ENCODE results near the gene SLC7A10. TPM values are rescaled to one million over a fixed set of nuclear protein-coding genes. Genes with fewer than 3 reads are reported as not detected.

SLC7A10 gene
- total RNA-seq, 1 donor from 2014 or later, result not detected

DNA sequence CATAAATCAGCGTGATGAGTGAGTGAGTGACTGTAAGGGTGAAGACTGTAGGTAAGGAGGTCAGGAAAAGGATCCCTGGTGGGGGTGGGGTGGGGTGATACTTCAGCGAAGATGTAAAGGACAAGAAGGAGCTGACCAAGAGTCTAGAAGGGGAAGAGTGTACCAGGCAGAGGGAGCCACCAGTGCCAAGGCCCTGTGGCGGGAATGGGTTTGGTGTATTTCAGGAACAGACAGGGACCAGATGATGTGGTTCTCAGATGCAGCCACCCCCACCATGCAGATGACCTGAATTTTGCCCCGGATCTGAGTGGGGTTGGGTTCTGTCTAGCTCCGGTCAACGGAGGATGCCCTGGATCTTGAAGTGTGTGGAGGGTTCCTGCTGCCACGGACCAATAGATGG, 30.1 kb upstream of the SLC7A10 start:
- peaks cover 11% of the 10 kb centered on the region for H3K27me3 Mint-ChIP-seq
- DNase-seq (no peak), ATAC-seq (ENCODE audit: low read depth) (no peak)
- H3K4me1 Mint-ChIP-seq, result peaks cover 3% of the 10 kb centered on the region
- intact Hi-C loops (cut with micrococcal nuclease), result no loop called here
- no peaks in the 10 kb centered on the region for H3K36me3 Mint-ChIP-seq (ENCODE audit: low read depth)
- CTCF ChIA-PET, result no interaction called here
- POLR2A ChIA-PET, result no interaction called here
- no peak overlapping the region for H3K27ac Mint-ChIP-seq
- H3K4me3 Mint-ChIP-seq, result no peak overlapping the region
- no peak for TF ChIP-seq CTCF (IDR thresholded peaks at IDR 0.05)
- peaks cover 6% of the 10 kb centered on the region for H3K9me3 Mint-ChIP-seq

GRCh38 chr19:33254245-33254824, 28.7 kb upstream of the SLC7A10 start:
- ChIA-PET CTCF (no interaction called here), POLR2A (no interaction called here)
- no peak overlapping the region for H3K27ac Mint-ChIP-seq
- no peak overlapping the region for H3K4me3 Mint-ChIP-seq
- H3K9me3 Mint-ChIP-seq, result peaks cover 6% of the 10 kb centered on the region
- no peak for ATAC-seq (ENCODE audit: low read depth)
- H3K4me1 Mint-ChIP-seq, result no peaks in the 10 kb centered on the region
- intact Hi-C loops (cut with micrococcal nuclease), result no loop called here
- no peak for TF ChIP-seq CTCF (IDR thresholded peaks at IDR 0.05)
- no peaks in the 10 kb centered on the region for H3K36me3 Mint-ChIP-seq (ENCODE audit: low read depth)
- DNase-seq, result no peak
- H3K27me3 Mint-ChIP-seq, result peaks cover 7% of the 10 kb centered on the region

DNA sequence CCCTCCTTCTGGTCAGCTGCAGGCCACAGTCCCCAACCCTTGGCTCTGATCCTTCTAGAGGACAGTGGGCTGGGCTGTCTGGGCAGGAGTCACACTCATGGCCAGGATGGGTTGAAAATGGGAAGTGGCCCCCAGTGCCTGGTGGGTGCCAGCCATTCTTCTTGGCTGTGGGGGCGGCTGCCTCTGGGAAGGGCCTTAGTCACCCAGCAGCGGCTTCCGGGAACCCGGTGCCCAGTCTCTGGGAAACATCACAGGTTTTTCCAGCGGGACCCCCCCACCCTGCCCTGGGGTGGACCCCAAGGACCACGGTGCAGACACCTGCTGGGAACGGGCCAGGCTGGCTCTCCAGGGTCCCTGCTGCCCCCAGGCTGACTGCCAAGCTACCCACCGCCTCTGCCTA, 27.3 kb upstream of the SLC7A10 start:
- H3K9me3 Mint-ChIP-seq, result peaks cover 2% of the 10 kb centered on the region
- H3K36me3 Mint-ChIP-seq (ENCODE audit: low read depth), result no peaks in the 10 kb centered on the region
- no peak overlapping the region for H3K4me3 Mint-ChIP-seq
- H3K4me1 Mint-ChIP-seq, result no peaks in the 10 kb centered on the region
- ATAC-seq (ENCODE audit: low read depth) (no peak), DNase-seq (no peak)
- ChIA-PET CTCF (no interaction called here), POLR2A (no interaction called here)
- TF ChIP-seq CTCF (IDR thresholded peaks at IDR 0.05), result no peak
- H3K27ac Mint-ChIP-seq, result no peak overlapping the region
- intact Hi-C loops (cut with micrococcal nuclease), result no loop called here
- peaks cover 5% of the 10 kb centered on the region for H3K27me3 Mint-ChIP-seq

DNA sequence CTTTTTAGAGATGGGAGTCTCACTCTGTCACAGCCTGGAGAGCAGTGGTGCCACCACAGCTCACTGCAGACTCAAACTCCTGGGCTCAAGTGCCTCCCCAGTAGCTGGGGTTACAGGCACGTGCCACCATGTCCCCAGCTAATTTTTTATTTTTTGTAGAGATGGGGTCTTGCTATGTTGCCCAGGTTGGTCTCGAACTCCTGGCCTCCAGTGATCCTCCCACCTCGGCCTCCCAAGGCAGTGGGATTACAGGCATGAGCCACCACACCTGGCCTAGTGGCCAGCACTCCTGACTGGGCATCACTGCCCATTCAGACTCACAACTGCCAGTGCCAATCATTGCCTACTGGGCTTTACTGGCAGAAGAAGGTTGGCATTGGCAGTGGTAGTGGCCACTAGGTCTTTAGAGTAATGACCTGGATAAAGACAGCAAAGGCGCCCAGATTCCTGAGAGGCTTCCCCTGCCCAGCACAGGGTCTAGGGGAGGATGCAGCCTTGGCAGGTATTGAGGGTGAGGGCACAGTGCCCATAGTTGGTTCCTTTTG, 26.8 kb upstream of the SLC7A10 start:
- H3K36me3 Mint-ChIP-seq (ENCODE audit: low read depth), result no peaks in the 10 kb centered on the region
- H3K4me1 Mint-ChIP-seq, result no peaks in the 10 kb centered on the region
- peaks cover 5% of the 10 kb centered on the region for H3K27me3 Mint-ChIP-seq
- ChIA-PET CTCF (no interaction called here), POLR2A (no interaction called here)
- H3K9me3 Mint-ChIP-seq, result no peaks in the 10 kb centered on the region
- intact Hi-C loops (cut with micrococcal nuclease), result no loop called here
- H3K27ac Mint-ChIP-seq, result no peak overlapping the region
- TF ChIP-seq CTCF (IDR thresholded peaks at IDR 0.05), result no peak
- no peak overlapping the region for H3K4me3 Mint-ChIP-seq
- ATAC-seq (ENCODE audit: low read depth) (no peak), DNase-seq (no peak)

DNA sequence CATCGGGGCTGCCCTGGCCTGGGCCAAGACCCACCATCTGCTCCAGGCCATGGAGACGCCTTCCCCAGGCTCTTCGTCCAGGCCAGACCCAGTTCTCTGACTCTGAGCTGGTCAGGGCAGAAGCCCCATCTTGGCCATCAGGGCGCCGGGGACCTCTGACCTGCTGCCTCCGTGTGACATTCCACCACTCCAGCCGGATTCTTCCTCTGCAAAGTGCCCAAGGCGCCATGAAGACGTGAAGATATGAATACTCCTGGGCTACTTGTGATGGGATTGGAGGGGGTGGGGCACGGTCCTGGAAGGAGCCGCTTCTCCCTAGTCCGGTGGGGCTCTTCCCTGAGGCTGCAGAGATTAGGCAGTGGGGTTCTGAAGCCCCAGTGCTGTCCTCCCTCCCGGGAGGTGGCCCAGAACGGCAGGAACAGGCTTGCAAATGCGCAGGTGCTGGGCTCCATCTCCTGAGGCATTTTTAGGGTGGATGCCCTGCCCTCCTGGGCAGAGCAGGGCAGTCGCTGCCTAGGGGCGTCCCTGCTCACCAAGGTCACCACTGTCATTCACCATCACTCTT, 26.0 kb upstream of the SLC7A10 start:
- Mint-ChIP-seq H3K27me3 (peaks cover 5% of the 10 kb centered on the region), H3K4me3 (no peak overlapping the region), H3K36me3 (ENCODE audit: low read depth) (no peaks in the 10 kb centered on the region), H3K9me3 (no peaks in the 10 kb centered on the region), H3K27ac (no peak overlapping the region), H3K4me1 (no peaks in the 10 kb centered on the region)
- POLR2A ChIA-PET, result no interaction called here
- DNase-seq (no peak), ATAC-seq (ENCODE audit: low read depth) (no peak)
- CTCF ChIA-PET, result no interaction called here
- intact Hi-C loops (cut with micrococcal nuclease), result no loop called here
- no peak for TF ChIP-seq CTCF (IDR thresholded peaks at IDR 0.05)

Measured in activated B cell treated with CpG ODN at 0.5 μM for 24 hours (primary cell).